GM19023 (cell line): ENCODE results near the gene ZDHHC11B.
"Not testable (repeated sequence)": the region's sequence is repeated elsewhere in the genome, so short reads cannot be mapped to it uniquely, and the experiment has no call there.

Source experiments
- ATAC-seq: cut with Tn5 transposase; IDR thresholded peaks from one replicate; pipeline ENCODE4 v1.9.1; 2021; ENCODE audit warnings: mild to moderate bottlenecking, moderate library complexity; ENCODE audit not compliant: unreplicated experiment

Gene ZDHHC11B

DNA sequence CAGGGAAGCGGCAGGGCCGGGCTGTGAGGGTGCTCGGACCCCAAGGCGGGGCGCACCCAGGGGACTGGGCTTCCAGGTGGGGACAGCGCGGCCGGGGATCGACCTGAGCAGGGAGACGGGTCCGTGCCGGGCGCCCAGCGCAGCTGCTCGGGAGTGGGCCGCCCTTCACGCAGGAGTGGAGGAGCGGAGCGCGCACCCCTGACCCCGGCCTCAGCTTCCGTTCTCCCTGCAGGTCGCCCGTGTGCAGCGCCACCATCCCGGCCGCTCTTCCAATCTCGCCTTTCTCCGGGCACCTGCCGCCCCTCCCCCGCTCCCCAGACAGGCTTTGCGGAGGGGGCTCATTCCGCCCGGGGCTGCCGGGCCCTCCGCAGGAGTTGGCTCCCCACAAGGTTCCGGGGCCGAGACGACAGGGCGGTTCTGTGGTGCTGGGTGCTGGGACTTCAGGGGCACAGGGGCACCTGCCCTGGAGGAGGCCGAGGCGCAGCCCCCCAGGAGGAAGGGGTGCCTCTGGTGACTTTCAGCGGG lies 714 bp upstream of the ZDHHC11B start:
- ATAC-seq, result not testable (repeated sequence)

DNA sequence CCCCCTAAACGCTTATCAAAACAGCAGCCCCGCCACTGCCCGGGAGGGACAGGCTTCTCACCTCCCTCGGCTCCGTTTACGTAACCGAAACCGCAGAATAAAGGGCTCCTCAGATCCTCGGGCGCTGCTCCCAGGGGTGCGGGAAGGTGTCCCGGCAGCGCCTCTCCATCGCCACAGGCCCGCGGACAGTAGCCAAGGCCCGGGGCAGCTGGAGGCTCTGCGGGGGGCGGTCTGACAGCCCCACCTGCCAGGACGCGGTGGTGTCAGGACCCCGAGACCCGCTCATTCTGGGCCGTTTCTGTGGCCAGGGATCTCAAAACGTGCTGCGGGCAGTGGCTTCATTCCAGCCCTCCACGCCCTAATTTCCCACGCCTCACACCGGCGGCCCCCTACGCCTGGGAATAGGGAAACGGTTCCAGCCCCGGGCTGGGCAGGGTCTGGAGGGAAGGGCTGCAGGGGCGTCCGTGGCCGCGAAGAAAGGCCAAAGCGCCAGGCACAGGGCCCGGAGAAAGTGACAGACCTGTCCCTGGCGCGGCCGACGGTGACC lies 575 bp downstream of the ZDHHC11B start:
- not testable (repeated sequence) for ATAC-seq

DNA sequence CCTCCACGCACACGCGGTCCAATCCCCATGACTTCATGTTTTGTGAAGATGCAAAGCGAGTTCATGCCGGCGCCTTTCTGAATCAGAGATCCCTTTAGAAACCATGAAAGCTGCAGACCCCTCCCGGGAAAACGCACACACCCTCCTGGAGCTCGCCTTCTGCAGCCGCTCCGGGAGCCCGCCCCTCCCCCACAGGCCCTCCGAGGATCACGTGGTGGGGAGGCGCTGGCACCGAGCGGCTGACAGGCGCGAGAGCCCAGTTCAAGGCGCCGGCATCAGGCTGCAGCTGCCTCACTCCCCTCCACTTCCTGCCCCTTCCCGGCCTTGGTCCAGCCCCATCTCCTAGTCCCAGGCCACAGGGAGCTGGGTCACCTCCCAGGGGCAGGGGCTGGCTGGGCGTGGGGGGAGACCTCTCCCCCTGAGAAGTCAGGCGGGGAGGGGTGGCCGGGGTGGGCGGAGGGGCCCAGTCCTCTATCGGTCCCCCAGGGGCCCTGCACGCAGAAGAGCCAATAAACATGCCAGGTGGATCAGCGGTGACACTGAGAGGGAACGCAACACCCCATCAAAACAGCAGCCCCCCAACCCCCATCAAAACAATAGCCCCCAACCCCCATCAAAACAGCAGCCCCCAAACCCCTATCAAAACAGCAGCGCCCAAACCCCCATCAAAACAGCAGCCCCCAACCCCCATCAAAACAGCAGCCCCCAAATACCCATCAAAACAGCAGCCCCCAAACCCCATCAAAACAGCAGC lies 1.3 kb downstream of the ZDHHC11B start:
- ATAC-seq, result not testable (repeated sequence)

DNA sequence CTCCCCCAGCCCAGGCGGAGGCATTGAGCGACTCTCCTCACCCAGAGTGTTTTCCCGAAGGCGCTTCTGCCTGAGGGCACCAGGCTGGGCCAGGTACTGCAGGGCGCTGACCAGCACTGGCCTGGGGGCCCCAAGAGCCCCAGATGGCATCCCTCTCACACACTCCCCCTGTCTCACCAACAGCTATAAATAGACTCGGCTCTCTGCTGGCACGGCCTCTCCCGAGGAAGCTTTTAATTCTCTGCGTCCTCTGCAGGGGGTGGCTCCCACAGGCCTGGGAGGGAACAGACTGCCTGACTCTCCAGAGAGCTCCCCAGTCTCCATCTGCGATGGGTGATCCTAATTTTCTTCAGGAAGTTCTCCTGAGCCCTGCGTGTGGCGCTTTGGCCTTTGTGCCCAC lies 2.2 kb downstream of the ZDHHC11B start:
- ATAC-seq, result not testable (repeated sequence)

DNA sequence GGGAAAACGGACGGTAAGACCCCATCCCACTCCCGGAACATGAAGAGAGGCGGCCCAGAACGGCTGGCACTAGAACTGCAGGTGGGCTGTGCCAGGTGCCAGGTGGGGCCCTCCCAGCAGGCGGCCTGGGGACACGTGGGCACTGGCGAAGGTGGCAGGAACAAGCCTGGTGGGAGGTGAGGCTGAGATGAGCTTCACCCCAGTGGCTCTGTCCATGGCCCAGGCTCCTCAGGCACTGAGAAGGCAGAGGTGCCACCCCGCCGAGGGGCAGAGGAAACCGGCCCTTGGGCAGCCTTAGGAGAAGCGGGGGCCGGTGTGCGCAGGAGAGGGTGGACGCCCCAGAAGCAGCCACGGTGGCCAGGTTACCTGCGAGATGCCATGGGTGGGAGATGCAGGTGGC lies 4.0 kb downstream of the ZDHHC11B start:
- not testable (repeated sequence) for ATAC-seq

DNA sequence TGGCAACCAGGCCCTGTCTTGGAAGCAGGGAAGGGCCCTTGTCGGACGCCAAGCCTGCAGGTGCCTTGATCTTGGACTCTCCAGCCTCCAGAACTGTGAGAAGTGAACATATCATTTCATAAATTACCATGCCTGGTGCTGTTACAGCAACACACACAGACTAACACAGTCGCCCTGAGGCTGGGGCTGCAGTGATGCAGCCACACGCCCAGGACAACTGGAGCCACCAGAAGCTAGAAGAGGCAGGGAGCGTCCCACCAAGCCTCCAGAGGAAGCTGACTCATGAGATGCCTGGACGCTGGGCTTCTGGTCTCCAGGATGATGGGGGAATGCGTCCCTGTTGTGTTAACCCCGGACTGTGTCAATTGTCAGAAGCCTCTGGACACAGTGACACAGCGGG lies 5.6 kb downstream of the ZDHHC11B start:
- ATAC-seq, result not testable (repeated sequence)

DNA sequence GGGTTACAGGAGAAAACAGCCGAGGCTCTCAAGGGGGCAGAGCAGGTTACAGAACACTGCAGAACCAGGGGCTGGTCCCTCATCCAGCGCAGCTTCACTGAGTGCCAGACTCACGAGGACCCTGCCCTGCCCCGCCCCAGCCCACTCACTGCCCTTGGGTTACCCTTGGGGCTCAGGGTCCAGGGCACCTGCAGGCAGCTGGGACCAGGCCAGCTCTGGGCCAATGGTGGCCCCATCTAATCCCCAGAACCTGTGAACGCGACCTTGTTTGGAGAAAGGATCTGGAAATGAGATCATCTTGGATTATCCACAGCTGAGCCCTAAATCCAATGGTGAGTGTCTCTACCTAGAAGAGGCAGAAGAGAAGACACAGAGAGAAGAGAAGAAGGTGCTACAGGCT lies 6.1 kb downstream of the ZDHHC11B start:
- not testable (repeated sequence) for ATAC-seq

DNA sequence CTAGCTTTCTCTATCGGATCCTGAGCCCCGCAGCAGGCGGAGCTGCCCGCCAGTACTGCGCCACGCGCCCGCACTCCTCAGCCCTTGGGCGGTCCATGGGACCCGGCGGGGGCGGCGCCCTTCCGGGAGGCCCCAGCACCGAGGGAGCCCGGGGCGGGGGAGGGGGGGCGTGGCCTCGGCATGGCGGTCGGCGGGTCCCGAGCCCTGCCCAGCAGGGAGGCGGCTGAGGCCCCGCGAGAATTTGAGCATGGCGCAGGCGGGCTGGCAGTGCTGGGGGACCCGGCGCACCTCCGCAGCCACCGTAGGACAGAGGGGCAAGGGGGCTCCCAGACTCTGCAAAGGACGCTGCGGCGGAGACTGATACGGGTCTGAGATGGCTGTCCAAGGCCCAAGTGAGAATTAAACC lies 6.8 kb downstream of the ZDHHC11B start:
- no peak for ATAC-seq

DNA sequence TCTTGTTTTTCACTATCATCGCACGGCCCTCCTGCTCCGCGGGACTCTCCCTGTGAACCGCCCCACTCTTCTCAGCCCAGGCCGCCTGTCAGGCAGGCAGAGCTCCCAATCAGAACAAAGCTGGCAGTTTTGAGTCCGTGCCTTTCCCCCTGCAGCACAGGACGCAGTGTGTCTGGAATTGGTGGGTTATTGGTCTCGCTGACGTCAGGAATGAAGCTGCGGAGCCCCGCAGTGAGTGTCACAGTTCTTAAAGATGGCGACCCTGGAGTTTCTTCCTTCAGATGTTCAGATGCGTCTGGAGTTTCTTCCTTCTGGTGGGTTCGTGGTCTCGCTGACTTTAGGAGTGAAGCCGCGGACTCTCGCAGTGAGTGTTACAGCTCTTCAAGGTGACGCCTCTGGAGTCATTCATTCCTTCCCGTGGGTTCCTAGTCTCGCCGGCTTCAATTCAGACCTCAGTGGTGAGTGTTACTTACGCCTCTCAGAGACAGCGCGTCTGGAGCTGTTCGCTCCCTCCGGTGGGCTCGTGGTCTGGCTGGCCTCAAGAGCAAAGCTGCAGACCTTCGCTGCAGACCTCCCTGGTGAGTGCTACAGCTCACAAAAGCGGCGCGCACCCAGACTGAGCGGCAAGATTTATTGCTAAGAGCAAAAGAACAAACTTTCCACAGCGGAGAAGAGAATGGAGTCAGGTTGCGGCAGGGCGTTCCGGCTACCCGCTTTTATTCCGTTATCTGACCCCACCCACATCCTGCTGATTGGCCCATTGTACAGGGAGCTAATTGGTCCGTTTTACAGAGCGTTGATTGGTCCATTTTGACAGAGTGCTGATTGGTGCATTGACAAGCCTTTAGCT lies 7.4 kb downstream of the ZDHHC11B start:
- ATAC-seq, result no peak

DNA sequence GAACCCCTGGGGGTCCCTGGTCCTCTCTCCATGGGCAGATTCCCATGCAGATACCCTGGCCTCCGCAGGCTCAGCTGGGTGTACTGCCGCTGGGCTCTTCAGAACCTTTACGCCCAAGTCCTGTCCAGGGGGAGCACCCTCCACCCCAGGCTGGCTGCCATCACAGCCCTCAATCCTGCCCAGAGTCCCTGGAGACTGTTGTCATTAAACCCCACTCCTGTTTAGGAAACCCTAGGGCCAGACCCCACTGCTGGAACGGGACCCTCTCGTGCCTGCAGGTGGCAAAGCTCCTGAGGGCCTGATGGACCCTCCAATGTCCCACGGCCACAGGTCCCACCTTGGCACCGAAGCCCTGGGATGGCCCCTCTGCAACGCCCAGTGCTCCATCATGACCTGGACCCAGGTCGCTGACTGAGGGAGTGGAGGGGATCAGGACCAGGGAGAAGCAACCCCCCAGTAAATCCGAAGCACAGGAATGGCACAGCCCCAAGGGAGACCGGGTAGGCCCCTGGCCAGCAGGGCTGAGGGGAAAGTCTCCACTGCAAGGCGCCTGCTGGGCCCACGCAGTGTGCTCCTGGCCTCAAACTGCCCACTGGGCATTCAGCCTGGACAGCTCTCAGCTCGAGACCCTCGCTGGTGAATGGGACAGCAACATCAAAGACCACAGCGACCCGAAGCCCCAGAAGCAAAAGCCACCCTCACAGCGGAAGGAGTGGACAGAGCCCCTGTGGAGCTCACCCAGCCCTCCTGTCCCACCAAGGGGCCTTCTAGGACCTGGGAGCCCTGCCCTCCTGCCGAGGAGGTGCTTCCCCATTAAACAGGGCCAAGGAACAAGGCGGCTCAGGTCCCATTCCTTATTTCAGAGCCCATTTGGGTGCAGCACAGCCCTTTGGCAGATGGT lies 8.3 kb downstream of the ZDHHC11B start:
- ATAC-seq, result no peak

DNA sequence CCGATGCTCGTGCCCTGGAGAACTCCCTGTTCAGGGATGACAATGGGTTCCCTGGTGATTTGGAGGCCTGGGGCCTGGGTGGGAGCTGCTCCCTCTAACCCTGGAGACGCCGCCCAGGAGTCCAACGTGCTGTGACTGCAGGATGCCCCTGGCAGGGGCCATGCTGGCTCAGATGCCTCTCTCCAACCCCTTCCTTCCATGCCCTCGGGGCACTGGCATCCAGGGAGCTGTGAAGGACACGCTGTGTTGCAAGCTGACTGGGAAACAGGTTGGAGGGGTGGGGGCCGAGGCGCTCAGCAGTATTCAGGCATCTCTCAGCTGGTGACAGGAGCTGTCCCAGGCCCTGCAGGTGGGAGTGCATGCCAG lies 9.0 kb downstream of the ZDHHC11B start:
- ATAC-seq, result not testable (repeated sequence)

DNA sequence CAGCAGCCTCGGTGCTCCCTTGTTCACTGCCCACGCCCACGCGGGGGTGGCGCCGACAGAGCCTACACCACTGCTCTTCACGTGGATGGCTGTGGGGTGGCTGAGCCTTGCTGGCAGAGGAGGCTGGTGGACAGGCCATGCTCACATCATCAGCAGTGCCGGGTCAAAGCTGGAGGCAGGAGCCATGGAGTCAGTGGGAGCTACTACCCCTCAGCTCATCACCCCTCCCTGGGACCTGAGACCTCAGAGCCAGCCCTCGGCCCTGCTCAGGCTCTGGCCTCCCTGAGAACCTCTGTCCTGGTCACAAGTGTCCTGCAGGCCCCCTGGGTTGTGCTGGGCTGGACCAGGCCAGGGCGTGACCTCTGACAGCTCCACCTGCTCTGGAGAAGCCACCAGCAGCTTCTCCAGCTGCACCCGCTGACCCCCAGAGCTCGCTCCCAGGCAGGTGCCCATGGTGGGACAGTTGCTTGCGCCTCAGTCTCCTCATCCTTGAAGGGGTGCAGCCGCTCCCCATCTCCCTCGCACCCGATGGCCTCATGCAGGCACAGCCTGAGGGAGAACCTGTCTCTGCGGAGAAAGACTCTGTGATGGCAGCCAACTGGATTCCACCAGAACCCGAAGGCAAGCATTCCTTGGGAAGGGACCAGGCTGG lies 9.5 kb downstream of the ZDHHC11B start:
- ATAC-seq, result not testable (repeated sequence)

DNA sequence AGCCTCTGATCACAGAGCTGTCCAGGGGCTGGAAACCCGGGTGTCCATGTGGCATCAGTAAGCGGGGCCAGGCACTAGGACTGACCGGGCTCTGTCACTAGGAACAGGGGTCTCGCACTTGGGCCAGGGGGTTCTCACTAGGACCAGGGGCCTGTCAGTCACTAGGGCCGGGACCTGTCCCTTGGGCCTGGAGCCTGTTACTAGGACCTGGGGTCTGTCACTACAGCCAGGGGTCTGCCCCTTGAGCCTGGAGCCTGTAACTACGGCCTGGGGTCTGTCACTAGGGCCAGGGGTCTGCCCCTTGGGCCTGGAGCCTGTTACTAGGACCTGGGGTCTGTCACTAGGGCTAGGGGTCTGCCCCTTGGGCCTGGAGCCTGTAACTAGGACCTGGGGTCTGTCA lies 10.2 kb downstream of the ZDHHC11B start:
- ATAC-seq, result not testable (repeated sequence)

DNA sequence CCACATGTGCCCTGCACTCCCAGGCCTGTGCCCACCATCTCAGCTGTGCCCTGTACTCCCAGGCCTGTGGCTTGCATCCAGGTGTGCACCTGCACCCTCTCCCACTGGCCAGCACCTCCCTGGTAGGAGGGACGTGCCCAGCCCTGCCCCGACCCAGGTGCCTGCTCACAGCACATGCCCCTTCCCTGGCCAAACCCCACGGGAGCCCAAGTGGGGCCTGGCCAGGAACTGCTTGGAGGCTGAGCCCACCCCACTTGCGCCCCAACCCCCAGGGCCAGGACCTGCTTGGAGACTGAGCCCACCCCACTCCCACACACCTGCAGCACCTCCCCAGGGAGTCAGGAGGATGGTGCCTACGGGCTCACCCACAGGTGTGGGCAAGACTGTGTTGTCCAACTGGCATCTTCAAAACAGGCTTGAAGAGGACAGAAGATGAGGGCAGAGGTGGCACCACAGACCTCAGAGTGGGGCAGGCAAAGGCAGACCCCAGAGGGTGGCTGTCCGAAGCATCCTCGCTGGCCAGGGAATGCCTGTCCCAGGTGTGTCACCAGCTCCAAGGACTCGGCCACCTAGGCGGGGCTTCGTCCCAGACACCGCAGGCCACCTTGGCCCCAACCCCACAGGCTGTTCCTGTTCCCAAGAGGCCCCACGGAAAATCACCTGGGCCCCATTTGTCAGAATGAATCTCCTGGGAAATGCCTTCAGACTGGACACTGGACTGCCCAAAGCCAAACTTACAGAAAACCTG lies 10.8 kb downstream of the ZDHHC11B start:
- no peak for ATAC-seq

DNA sequence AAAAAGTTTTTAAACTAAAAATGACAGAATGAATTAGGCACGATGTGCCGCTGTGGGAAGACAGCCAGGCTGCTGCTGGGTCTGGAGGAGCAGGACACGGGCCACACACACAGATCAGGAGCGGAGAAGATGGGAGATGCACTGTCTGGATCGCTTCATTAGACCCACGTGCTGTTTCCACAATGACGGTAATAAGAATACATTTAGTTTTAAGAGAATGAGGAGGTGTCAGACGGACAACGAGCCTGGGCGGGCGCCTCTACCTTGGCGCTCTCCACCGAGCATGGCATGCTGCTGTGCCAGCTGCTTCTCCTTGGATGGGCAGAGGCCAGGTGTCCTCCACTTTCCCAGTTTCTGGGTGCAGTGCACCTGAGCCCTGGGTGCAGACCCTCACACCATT lies 11.6 kb downstream of the ZDHHC11B start:
- not testable (repeated sequence) for ATAC-seq

DNA sequence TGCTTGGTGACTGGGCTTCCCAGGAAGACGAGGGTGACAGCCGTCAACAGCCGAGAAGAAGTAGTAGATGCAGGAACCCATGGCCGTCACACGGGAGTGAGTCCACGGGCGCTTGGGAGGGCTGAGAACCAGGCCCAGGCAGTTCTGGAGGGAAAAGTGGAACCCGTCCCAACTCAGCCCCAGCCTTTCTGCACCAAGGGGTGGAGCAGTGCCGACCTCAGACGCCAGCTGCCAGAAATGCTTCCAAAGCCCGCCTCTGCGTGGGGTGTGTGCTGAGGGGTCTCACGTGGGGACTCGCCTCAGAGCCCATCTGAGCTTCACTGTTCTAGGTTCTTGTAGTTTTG lies 12.0 kb downstream of the ZDHHC11B start:
- ATAC-seq, result not testable (repeated sequence)

DNA sequence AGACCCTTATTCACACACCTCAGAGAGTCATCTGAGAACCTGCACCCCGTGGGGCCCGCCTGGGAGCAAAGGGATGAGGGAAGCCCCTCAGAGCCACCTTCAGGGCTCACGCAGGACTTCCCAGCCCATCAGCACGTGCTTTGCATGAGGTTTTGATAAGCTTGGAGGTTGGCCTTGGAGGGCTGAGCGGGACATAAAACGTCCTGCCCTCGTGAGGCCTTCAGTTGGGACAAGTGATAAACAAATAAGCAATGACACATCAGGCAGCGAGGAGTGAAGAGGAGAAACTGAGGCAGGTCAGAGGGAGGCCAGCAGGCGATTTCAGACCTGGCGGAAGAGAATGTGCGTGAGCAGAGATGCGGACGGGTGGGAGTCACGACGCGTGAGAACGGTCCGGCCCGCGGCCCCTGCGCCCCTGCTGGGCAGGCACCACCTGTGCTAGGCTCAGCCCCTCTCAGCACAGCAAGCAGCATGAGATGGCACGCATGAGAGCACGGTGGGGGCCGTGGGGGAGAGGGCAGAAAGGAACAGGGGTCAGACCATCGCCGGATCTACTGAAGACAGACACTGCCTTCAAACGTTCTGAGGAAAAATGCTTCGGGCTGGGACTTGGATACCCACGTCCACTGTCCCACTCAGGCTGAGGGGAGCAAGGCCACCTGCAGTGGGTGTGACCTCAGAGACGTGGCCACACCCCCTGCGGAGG lies 12.5 kb downstream of the ZDHHC11B start:
- ATAC-seq, result not testable (repeated sequence)

DNA sequence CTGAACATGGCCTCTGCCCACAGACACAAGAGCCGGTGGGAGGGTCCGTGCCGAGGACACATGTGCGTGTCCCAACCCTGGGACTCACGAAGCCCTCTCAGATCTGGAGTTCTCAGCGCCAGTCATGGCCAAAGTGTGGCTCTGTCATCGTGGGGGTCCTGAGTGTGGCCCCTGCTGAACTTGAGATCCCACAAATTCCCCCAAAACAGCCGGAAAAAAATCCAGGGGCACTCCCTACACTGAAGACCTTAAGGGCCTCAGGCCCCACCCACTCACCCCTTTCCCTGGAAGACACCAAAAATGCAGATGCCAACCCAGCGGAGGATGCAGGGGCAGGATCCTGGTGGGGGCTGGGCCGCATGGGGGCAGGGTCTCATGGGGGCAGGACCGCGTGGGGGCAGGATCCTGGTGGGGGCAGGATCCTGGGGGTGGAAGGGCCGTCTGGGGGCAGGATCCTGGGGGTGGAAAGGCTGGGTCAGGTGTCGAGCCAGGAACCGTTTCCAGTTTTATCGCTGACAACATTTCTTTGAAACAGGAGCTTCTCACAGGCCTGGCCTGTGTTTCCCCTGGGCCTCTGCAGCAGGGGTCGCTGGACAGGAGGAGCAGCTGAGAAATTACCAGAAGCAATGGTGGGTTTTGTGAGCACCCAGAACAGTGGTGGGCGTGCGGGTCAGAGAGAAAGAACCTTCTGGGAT lies 13.3 kb downstream of the ZDHHC11B start:
- not testable (repeated sequence) for ATAC-seq
